Omental fat pad (tissue), 4 donors: ENCODE data around the gene DAAM1. TPM values are rescaled to one million over a fixed set of nuclear protein-coding genes. Genes with fewer than 3 reads are reported as not detected.

Experiments used
- ATAC-seq: fragments of 150-250 bp; one replicate; pipeline ENCODE4 v1.9.1; 2016; ENCODE audit warnings: mild to moderate bottlenecking, moderate library complexity; ENCODE audit not compliant: low FRiP score
- DNase-seq: peaks from one replicate; pipeline ENCODE4 v3.0.0-alpha.2; 2019; ENCODE audit warnings: low spot score
- CTCF ChIP-seq, 3 donors: fragments of 450-650 bp; IDR thresholded peaks; one replicate each; pipeline ENCODE4 v1.5.1; 2016 to 2017; ENCODE audit warnings: antibody characterized with exemption in 3 of 3, mild to moderate bottlenecking in 3 of 3, moderate library complexity in 2 of 3
- total RNA-seq, 4 donors: library from RNA; depleted of rRNA; stranded (reverse); fragments of >200 nt; gene quantifications; one replicate each; pipeline ENCODE4 v1.1.0, GENCODE V29; 2016

DAAM1 gene
- total RNA-seq = 10 to 100 TPM; 49.8 to 73.6 (median 51.6) TPM

- no peak for TF ChIP-seq CTCF (IDR thresholded peaks at IDR 0.05)
- DNase-seq (peak; percentile 81), ATAC-seq (peak; percentile 99)
These were observed at the start of gene DAAM1 for GRCh38 chr14:59188461-59189090. TSS of gene DAAM1 (plus strand) at chr14:59188667. CDS start at chr14:59263478, 74,811 bp downstream.

- TF ChIP-seq CTCF (IDR thresholded peaks at IDR 0.05) = no peak
- ATAC-seq (no peak), DNase-seq (no peak)
These were observed 49.1 kb upstream of the DAAM1 start for GRCh38 chr14:59139324-59139723.

DNA sequence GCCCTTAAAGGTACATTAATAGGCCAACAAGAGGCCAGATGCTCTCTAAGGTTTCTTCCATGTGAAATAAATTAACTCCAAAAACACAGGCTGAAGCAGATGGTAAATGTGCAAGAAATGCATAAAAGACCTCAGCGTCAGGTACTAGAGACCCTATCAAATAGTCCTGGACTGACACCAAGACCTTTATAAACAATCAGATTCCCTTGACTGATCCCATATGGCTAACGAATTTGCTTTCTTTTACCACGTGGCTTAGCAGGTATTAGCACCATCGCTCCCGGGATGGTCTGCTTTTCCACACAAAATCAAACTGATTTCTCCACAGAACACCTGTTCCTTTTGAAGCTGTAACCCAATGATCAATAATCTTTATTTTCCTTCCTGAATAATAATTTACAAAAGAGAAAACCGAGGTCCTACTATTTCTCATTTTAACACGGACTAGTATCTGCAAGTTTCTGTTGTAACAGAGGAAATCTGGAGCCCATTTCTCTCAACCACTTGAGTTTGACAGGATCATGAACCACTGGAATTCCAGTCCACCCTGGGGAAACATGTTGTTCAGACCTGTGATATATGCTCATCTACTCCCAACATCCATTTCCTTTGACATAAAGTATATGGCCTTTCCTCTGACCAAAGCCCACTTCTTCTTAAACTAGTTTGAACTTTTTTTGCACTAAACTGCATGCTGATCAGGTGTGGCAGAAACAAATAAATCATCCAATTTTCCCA lies 48.2 kb upstream of the DAAM1 start:
- no peak for TF ChIP-seq CTCF (IDR thresholded peaks at IDR 0.05)
- DNase-seq (no peak), ATAC-seq (no peak)

- no peak for TF ChIP-seq CTCF (IDR thresholded peaks at IDR 0.05)
- ATAC-seq (no peak), DNase-seq (no peak)
These were observed 42.0 kb upstream of the DAAM1 start for GRCh38 chr14:59146484-59146883.

DNA sequence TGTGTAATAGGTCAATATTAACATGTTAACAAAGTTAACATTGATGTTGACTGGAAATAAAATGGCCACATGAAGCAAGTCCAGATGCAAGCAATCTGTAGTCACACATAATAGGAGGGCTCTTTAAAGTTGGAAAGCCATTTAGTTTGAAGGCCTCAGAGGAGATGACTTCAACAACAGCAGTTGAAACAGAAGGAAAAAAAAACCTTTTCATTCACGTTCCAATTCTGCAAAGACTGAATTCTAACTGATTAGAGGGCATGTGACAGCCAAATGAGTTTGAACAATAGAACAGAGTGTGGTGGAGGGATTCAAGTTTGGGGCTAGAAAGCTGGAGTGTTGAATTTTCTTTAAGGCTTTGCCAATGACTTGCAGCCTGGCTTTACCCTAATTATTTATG lies 41.5 kb upstream of the DAAM1 start:
- no peak for ATAC-seq
- TF ChIP-seq CTCF (IDR thresholded peaks at IDR 0.05) = no peak

DNA sequence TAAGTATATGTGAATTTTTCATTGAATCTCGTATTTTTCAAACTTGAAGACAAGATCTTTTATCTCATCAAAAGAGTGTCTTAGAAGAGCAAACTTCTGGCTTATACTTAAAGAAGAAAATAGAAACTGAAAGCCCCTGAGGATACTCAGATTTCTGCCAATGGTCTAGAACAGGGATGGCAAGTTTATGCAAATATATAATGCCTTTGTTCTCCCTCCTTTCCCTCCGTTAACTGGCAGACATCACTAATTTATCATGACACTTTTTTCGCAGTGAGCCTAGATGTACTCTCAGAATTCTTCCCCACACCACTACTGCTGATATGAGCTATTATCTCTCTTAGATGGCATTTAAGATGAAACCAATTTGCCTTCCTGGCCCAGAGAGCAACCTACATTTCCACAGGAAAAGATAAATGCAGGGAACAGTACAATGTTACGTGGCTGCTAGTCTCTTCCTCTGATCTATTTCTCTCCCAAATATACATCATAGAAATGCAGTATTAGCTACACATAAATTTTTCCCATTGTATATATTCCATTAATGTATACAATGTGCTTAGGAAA lies 40.0 kb upstream of the DAAM1 start:
- TF ChIP-seq CTCF (IDR thresholded peaks at IDR 0.05) = no peak
- no peak for DNase-seq
- no peak for ATAC-seq

More for the DNA sequence above, 41.5 kb upstream of the DAAM1 start:
- DNase-seq = no peak
